ENCODE data around the gene PHOSPHO1.

Gene PHOSPHO1

DNA sequence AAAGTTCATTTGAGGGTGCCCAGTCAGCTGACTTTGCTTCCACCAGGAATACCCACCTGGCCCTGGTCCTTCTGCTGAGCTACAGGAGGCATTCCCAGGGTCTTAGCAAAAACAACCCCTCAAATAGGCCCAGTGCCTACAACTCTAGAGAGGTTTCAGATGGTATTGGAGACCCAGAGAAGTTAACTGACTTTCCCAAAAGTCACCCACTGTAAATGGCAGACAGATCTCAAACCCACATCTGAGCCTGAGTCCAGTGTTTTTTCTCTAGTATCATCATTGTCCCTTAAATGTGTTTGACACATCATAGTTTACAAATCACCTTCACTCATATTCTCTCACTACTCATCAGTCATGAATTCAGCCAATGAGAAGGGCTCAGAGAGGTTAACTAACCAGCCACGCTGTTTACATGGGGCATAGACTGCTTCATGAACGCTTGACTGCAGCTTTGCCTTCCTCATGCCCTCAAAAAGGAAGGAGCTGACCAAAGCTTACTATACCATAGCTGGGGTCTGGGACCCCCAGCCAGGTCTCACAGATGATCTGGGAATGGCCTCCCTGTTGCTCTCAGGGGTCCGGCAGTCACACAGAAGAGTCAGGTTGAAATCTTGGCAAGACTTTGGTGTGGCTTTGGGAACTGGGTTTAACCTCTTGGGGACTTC, 3.7 kb downstream of the PHOSPHO1 start:
- TF ChIP-seq GABPA (IDR thresholded peaks at IDR 0.05; ENCODE audit: low read depth) = no peak
- no peak for TF ChIP-seq REST (IDR thresholded peaks at IDR 0.05; ENCODE audit: insufficient replicate concordance, low read depth)
- no peak for TF ChIP-seq SPI1 (IDR thresholded peaks at IDR 0.05; ENCODE audit: borderline replicate concordance, low read depth)
- TF ChIP-seq, protein P1, sequence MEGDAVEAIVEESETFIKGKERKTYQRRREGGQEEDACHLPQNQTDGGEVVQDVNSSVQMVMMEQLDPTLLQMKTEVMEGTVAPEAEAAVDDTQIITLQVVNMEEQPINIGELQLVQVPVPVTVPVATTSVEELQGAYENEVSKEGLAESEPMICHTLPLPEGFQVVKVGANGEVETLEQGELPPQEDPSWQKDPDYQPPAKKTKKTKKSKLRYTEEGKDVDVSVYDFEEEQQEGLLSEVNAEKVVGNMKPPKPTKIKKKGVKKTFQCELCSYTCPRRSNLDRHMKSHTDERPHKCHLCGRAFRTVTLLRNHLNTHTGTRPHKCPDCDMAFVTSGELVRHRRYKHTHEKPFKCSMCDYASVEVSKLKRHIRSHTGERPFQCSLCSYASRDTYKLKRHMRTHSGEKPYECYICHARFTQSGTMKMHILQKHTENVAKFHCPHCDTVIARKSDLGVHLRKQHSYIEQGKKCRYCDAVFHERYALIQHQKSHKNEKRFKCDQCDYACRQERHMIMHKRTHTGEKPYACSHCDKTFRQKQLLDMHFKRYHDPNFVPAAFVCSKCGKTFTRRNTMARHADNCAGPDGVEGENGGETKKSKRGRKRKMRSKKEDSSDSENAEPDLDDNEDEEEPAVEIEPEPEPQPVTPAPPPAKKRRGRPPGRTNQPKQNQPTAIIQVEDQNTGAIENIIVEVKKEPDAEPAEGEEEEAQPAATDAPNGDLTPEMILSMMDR (IDR thresholded peaks at IDR 0.05; ENCODE audit: insufficient read depth, low read length) = no peak
- no peak for TF ChIP-seq POLR2AphosphoS5 (IDR thresholded peaks at IDR 0.05; ENCODE audit: low read depth)
- peaks cover 43% of the 10 kb centered on the region for H3K27me3 ChIP-seq (ENCODE audit: insufficient read depth, poor library complexity, severe bottlenecking)
- H3K4me3 ChIP-seq (replicated peaks; ENCODE audit: insufficient read depth, low read length) = no peak overlapping the region
- H3K27ac ChIP-seq (replicated peaks) = no peak overlapping the region
- no peak for DNase-seq (ENCODE audit: low read depth in 1 of 2, low spot score in 1 of 2)

DNA sequence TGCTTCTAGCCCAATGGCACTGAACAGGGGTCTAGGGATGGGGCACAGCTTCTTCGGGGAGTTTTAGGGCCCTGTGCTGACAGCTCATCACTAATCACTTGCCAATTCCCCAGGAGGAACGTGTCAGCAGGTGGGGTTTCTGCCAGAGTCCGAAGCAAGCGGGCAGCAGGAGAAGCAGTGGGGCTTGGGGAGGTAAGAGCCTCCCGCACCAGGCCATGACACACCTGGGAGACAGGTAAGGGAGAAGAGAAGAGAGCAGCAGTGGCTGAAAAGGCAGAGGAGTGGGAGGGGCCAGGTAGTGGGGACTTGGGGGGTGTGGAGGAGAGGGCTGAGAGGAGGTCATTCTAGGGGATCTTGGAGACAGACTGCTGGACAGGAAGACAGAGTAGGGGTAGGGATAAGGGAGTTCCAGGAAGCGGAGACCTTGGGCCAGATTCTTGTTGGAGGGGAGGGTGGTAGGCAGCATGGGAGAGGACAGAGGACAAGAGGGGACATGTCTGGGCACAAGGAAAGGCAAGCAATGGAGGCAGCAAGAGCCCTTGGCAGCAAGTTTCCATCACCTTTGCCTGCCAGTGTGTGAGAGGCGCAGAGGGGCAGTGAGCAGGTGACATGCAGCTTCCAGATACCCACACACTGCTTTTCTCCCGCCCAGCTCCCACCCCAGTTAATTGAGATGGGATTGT, 4.9 kb downstream of the PHOSPHO1 start:
- no peak overlapping the region for H3K4me3 ChIP-seq (replicated peaks; ENCODE audit: insufficient read depth, low read length)
- peaks cover 36% of the 10 kb centered on the region for H3K27me3 ChIP-seq (ENCODE audit: insufficient read depth, poor library complexity, severe bottlenecking)
- no peak overlapping the region for H3K27ac ChIP-seq (replicated peaks)
- no peak for DNase-seq (ENCODE audit: low read depth in 1 of 2, low spot score in 1 of 2)
- no peak for TF ChIP-seq REST (IDR thresholded peaks at IDR 0.05; ENCODE audit: insufficient replicate concordance, low read depth)
- no peak for TF ChIP-seq GABPA (IDR thresholded peaks at IDR 0.05; ENCODE audit: low read depth)
- TF ChIP-seq, protein P1 (IDR thresholded peaks at IDR 0.05; ENCODE audit: insufficient read depth, low read length) = no peak
- TF ChIP-seq SPI1 (IDR thresholded peaks at IDR 0.05; ENCODE audit: borderline replicate concordance, low read depth) = no peak
- no peak for TF ChIP-seq POLR2AphosphoS5 (IDR thresholded peaks at IDR 0.05; ENCODE audit: low read depth)

- Histone ChIP-seq H3K27ac (replicated peaks) (no peak overlapping the region), H3K27me3 (ENCODE audit: insufficient read depth, poor library complexity, severe bottlenecking) (peaks cover 30% of the 10 kb centered on the region), H3K4me3 (replicated peaks; ENCODE audit: insufficient read depth, low read length) (no peak overlapping the region)
- TF ChIP-seq REST (IDR thresholded peaks at IDR 0.05; ENCODE audit: insufficient replicate concordance, low read depth) (no peak), POLR2AphosphoS5 (IDR thresholded peaks at IDR 0.05; ENCODE audit: low read depth) (no peak), GABPA (IDR thresholded peaks at IDR 0.05; ENCODE audit: low read depth) (no peak), SPI1 (IDR thresholded peaks at IDR 0.05; ENCODE audit: borderline replicate concordance, low read depth) (no peak)
- TF ChIP-seq, protein P1 (IDR thresholded peaks at IDR 0.05; ENCODE audit: insufficient read depth, low read length) = no peak
- no peak for DNase-seq (ENCODE audit: low read depth in 1 of 2, low spot score in 1 of 2)
Measured at GRCh38 chr17:49224997-49225337, 5.6 kb downstream of the PHOSPHO1 start.
